K562 (cell line): ENCODE results near the gene GANAB. TPM values are rescaled to one million over a fixed set of nuclear protein-coding genes. Genes with fewer than 3 reads are reported as not detected.
A peak's percentile ranks its signal among the peaks of the same experiment; 100 is the strongest.

Experiments
- CBX5 ChIP-seq: IDR thresholded peaks from 2 replicates; pipeline ENCODE4 v1.6.1; 2014; ENCODE audit warnings: low read depth, borderline replicate concordance
- DACH1 ChIP-seq: fragments of 450-650 bp; IDR thresholded peaks from 2 replicates; pipeline ENCODE4 v1.6.1; 2018; ENCODE audit not compliant: partially characterized antibody
- EZH2 ChIP-seq: IDR thresholded peaks from 2 replicates; pipeline ENCODE4 v1.6.1; 2012; ENCODE audit warnings: low read depth, mild to moderate bottlenecking, inconsistent platforms, low read length, borderline replicate concordance
- HMG20B ChIP-seq: fragments of 250-450 bp; sonication (Bioruptor Pico); IDR thresholded peaks from 2 replicates; pipeline ENCODE4 v1.5.0; 2021; ENCODE audit warnings: mild to moderate bottlenecking
- KDM4B ChIP-seq, 2 experiments: fragments of 450-650 bp in 1 of 2; sonication (generic) in 1 of 2; IDR thresholded peaks; 2 replicates each; pipeline ENCODE4 v1.6.1; 2016 to 2017; ENCODE audit warnings: borderline replicate concordance in 2 of 2, antibody characterized with exemption in 1 of 2, low read depth in 1 of 2, mild to moderate bottlenecking in 1 of 2
- MXI1 ChIP-seq: IDR thresholded peaks from 2 replicates; pipeline ENCODE4 v1.6.1; 2011; ENCODE audit warnings: low read depth, mild to moderate bottlenecking, improper control_type of control experiment, low read length
- NCOA4 ChIP-seq: fragments of 450-650 bp; IDR thresholded peaks from 2 replicates; pipeline ENCODE4 v1.6.1; 2018; ENCODE audit warnings: mild to moderate bottlenecking; ENCODE audit not compliant: partially characterized antibody
- PYGO2 ChIP-seq: fragments of 450-650 bp; IDR thresholded peaks from 2 replicates; pipeline ENCODE4 v1.6.1; 2016; ENCODE audit warnings: mild to moderate bottlenecking, missing genetic modification characterization, moderate library complexity, missing compliant biosample characterization
- RFX1 ChIP-seq: fragments of 450-650 bp; IDR thresholded peaks from 2 replicates; pipeline ENCODE4 v1.6.1; 2016; ENCODE audit warnings: mild to moderate bottlenecking, moderate library complexity
- RFX5 ChIP-seq: IDR thresholded peaks from 2 replicates; pipeline ENCODE4 v1.6.1; 2011; ENCODE audit warnings: low read depth, mild to moderate bottlenecking, improper control_type of control experiment, low read length
- SREBF2 ChIP-seq: sonication (generic); formaldehyde crosslinking; IDR thresholded peaks from 2 replicates; pipeline ENCODE4 v1.4.0; 2020; ENCODE audit warnings: mild to moderate bottlenecking, missing genetic modification reagents
- TCFL5 ChIP-seq: fragments of 250-450 bp; sonication (Bioruptor Pico); conservative IDR thresholded peaks from 2 replicates; pipeline ENCODE4 v1.6.1; 2021; ENCODE audit warnings: mild to moderate bottlenecking, moderate library complexity, matching md5 sums
- TEAD1 ChIP-seq, 2 experiments: fragments of 450-650 bp in 1 of 2; sonication (generic) in 1 of 2; formaldehyde crosslinking; IDR thresholded peaks; 2 replicates each; pipeline versions ENCODE4 v1.4.0 to v1.8.0; 2020 to 2022; ENCODE audit warnings: mild to moderate bottlenecking in 2 of 2, missing genetic modification reagents in 1 of 2
- TRIM24 ChIP-seq, 2 experiments: fragments of 450-650 bp; IDR thresholded peaks; 2 replicates each; pipeline ENCODE4 v1.6.1; 2016
- XRCC3 ChIP-seq: fragments of 450-650 bp; IDR thresholded peaks from 2 replicates; pipeline ENCODE4 v1.6.1; 2017; ENCODE audit warnings: mild to moderate bottlenecking, moderate library complexity
- ZNF239 ChIP-seq: fragments of 250-450 bp; sonication (Bioruptor Pico); IDR thresholded peaks from 2 replicates; pipeline ENCODE4 v1.4.0; 2020; ENCODE audit warnings: mild to moderate bottlenecking
- polyA plus RNA-seq, 8 experiments: library from polyadenylated mRNA; depleted of rRNA in 4 of 8; stranded (reverse) in 5 of 8; unstranded in 3 of 8; fragments of >200 nt; fragmentation: Nextera tagmentation in 2 of 8; fragmentation: Illumina TruSeq in 1 of 8; extraction: Ambion mirVana in 2 of 8; extraction: Trizol in 1 of 8; gene quantifications; 2 replicates each; pipeline versions ENCODE4 v1.2.1 to v1.2.3, GENCODE V29; 2011 to 2014; ENCODE audit warnings: inconsistent platforms in 1 of 8, missing spikeins in 1 of 8
- total RNA-seq, 7 experiments: library from RNA; depleted of rRNA in 6 of 7; stranded (reverse); fragments of >200 nt in 6 of 7; fragmentation: Illumina TruSeq in 2 of 7; extraction: Trizol in 2 of 7; gene quantifications; 2 replicates each; pipeline versions ENCODE4 v1.2.1 to v1.2.3, GENCODE V29; 2011 to 2021; ENCODE audit warnings: low replicate concordance in 1 of 7
- TF ChIP-seq, protein P1 (sequence below): fragments of 450-650 bp; IDR thresholded peaks from 2 replicates; pipeline ENCODE4 v1.6.1; 2017; ENCODE audit warnings: antibody characterized with exemption
- TF ChIP-seq, protein P2 (sequence below): sonication (generic); formaldehyde crosslinking; IDR thresholded peaks from 2 replicates; pipeline ENCODE4 v1.4.0; 2020; ENCODE audit warnings: mild to moderate bottlenecking, missing genetic modification reagents
- TF ChIP-seq, protein P3 (sequence below): fragments of 450-650 bp; IDR thresholded peaks from 2 replicates; pipeline ENCODE4 v1.7.0; 2016; ENCODE audit warnings: borderline replicate concordance

Gene GANAB
- total and polyA plus RNA-seq, 9 of the 15 experiments (the other 6 are each of a cell fraction or from before 2014, with no cell fraction given) = 6.5 to 284 (median 161) TPM

DNA sequence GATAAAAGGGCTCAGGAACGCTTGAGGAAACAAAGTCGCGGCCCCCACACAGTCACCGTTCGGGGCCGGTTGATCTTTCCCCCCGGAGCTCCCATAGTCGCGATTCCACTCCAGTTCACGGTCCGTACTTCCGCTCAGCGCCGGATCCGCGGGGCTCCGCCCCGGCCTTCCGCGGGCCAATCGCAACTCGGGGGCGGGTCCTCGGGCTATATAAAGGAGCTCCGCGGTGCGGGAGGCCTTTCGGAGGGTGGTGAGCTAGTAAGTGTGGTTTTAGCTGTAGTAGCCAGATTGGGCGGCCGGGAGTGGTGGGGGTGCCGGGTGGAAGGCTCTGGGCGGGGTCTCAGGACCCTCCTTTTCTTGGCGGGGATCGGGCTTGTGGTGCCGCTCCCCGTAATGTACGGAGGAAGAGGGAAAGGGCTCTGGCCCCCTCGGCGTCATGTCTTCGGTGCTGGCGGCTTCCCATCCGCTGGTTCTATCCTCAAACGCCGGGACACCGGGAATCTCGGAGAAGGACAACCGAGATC lies 18.7 kb upstream of the GANAB start, which contains the start of the genes C11orf98 and CSKMT (continued):
- TF ChIP-seq, protein P1, sequence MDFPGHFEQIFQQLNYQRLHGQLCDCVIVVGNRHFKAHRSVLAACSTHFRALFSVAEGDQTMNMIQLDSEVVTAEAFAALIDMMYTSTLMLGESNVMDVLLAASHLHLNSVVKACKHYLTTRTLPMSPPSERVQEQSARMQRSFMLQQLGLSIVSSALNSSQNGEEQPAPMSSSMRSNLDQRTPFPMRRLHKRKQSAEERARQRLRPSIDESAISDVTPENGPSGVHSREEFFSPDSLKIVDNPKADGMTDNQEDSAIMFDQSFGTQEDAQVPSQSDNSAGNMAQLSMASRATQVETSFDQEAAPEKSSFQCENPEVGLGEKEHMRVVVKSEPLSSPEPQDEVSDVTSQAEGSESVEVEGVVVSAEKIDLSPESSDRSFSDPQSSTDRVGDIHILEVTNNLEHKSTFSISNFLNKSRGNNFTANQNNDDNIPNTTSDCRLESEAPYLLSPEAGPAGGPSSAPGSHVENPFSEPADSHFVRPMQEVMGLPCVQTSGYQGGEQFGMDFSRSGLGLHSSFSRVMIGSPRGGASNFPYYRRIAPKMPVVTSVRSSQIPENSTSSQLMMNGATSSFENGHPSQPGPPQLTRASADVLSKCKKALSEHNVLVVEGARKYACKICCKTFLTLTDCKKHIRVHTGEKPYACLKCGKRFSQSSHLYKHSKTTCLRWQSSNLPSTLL = no peak
- TF ChIP-seq ZNF239 (CRISPR knock-in tag) = no peak
- peak in 1 of 2 experiments; percentile 70; a peak in 2 of 4 replicates for TF ChIP-seq TEAD1 (CRISPR knock-in tag; IDR thresholded peaks at IDR 0.05)
- no peak for TF ChIP-seq RFX1
- peak; percentile 93 for TF ChIP-seq HMG20B (CRISPR knock-in tag)
- TF ChIP-seq MXI1 = peak; percentile 82
- TF ChIP-seq CBX5 = no peak
- no peak for TF ChIP-seq NCOA4
- TF ChIP-seq, protein P2, sequence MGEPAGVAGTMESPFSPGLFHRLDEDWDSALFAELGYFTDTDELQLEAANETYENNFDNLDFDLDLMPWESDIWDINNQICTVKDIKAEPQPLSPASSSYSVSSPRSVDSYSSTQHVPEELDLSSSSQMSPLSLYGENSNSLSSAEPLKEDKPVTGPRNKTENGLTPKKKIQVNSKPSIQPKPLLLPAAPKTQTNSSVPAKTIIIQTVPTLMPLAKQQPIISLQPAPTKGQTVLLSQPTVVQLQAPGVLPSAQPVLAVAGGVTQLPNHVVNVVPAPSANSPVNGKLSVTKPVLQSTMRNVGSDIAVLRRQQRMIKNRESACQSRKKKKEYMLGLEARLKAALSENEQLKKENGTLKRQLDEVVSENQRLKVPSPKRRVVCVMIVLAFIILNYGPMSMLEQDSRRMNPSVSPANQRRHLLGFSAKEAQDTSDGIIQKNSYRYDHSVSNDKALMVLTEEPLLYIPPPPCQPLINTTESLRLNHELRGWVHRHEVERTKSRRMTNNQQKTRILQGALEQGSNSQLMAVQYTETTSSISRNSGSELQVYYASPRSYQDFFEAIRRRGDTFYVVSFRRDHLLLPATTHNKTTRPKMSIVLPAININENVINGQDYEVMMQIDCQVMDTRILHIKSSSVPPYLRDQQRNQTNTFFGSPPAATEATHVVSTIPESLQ (CRISPR knock-in tag) = peak; percentile 36; the same call in 1 of the 2 replicates
- peak in 1 of 2 experiments; percentile 26; a peak in 1 of 4 replicates for TF ChIP-seq TRIM24 (IDR thresholded peaks at IDR 0.05)
- 0 out of 2 replicates have a peak, but pooled peaks have one; percentile 56 for TF ChIP-seq SREBF2 (CRISPR knock-in tag)
- no peak for TF ChIP-seq KDM4B (IDR thresholded peaks at IDR 0.05; ENCODE audit: borderline replicate concordance in 2 of 2, low read depth in 1 of 2)
- TF ChIP-seq DACH1 = no peak
- TF ChIP-seq PYGO2 (tag) = no peak
- TF ChIP-seq TCFL5 (CRISPR knock-in tag) = no peak
- no peak for TF ChIP-seq EZH2
- TF ChIP-seq, protein P3, sequence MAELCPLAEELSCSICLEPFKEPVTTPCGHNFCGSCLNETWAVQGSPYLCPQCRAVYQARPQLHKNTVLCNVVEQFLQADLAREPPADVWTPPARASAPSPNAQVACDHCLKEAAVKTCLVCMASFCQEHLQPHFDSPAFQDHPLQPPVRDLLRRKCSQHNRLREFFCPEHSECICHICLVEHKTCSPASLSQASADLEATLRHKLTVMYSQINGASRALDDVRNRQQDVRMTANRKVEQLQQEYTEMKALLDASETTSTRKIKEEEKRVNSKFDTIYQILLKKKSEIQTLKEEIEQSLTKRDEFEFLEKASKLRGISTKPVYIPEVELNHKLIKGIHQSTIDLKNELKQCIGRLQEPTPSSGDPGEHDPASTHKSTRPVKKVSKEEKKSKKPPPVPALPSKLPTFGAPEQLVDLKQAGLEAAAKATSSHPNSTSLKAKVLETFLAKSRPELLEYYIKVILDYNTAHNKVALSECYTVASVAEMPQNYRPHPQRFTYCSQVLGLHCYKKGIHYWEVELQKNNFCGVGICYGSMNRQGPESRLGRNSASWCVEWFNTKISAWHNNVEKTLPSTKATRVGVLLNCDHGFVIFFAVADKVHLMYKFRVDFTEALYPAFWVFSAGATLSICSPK = no peak
- TF ChIP-seq XRCC3 = no peak
- TF ChIP-seq RFX5 = peak; percentile 46; the same call in 1 of the 2 replicates
